ENCODE results near the gene H19. TPM values are rescaled to one million over a fixed set of nuclear protein-coding genes. Genes with fewer than 3 reads are reported as not detected.

Gene H19
- total RNA-seq, 1 donor from 2014 or later, result 71.3 TPM

DNA sequence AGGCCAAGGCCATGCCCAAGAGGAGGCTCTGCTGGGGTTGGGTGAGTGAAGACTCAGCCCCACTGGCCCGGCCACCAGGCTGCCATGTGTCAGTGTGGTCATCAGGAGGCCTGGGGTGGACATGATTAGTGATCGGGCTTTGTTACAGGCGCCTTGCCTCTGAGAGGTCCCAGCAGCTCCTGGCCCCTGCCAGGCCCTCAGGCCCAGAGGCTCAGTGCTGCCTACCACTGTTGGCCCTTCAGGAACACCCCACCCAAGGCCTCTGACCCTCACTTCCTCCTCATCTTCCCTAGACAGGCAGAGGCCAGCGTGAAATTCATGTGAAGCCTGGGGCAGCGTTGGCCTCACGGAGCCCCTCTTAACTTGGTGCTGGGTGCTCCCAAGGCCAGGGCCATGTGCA is 48.3 kb downstream of the H19 start:
- Mint-ChIP-seq H3K4me1 (no peaks in the 10 kb centered on the region), H3K4me3 (no peak overlapping the region), H3K27ac (ENCODE audit: unreplicated experiment) (no peak overlapping the region), H3K27me3 (ENCODE audit: low read depth) (no peaks in the 10 kb centered on the region), H3K36me3 (ENCODE audit: low read depth) (no peaks in the 10 kb centered on the region), H3K9me3 (no peaks in the 10 kb centered on the region)
- TF ChIP-seq, protein P1, sequence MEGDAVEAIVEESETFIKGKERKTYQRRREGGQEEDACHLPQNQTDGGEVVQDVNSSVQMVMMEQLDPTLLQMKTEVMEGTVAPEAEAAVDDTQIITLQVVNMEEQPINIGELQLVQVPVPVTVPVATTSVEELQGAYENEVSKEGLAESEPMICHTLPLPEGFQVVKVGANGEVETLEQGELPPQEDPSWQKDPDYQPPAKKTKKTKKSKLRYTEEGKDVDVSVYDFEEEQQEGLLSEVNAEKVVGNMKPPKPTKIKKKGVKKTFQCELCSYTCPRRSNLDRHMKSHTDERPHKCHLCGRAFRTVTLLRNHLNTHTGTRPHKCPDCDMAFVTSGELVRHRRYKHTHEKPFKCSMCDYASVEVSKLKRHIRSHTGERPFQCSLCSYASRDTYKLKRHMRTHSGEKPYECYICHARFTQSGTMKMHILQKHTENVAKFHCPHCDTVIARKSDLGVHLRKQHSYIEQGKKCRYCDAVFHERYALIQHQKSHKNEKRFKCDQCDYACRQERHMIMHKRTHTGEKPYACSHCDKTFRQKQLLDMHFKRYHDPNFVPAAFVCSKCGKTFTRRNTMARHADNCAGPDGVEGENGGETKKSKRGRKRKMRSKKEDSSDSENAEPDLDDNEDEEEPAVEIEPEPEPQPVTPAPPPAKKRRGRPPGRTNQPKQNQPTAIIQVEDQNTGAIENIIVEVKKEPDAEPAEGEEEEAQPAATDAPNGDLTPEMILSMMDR (conservative IDR thresholded peaks at IDR 0.05), result no peak
- DNase-seq (ENCODE audit: low read depth, low spot score), result no peak

GRCh38 chr11:1948389-1948788 is 49.3 kb downstream of the H19 start:
- Mint-ChIP-seq H3K4me3 (no peak overlapping the region), H3K9me3 (no peaks in the 10 kb centered on the region), H3K27ac (ENCODE audit: unreplicated experiment) (no peak overlapping the region), H3K27me3 (ENCODE audit: low read depth) (no peaks in the 10 kb centered on the region), H3K4me1 (no peaks in the 10 kb centered on the region), H3K36me3 (ENCODE audit: low read depth) (no peaks in the 10 kb centered on the region)
- no peak for DNase-seq (ENCODE audit: low read depth, low spot score)
- TF ChIP-seq, protein P1 (conservative IDR thresholded peaks at IDR 0.05), result no peak

DNA sequence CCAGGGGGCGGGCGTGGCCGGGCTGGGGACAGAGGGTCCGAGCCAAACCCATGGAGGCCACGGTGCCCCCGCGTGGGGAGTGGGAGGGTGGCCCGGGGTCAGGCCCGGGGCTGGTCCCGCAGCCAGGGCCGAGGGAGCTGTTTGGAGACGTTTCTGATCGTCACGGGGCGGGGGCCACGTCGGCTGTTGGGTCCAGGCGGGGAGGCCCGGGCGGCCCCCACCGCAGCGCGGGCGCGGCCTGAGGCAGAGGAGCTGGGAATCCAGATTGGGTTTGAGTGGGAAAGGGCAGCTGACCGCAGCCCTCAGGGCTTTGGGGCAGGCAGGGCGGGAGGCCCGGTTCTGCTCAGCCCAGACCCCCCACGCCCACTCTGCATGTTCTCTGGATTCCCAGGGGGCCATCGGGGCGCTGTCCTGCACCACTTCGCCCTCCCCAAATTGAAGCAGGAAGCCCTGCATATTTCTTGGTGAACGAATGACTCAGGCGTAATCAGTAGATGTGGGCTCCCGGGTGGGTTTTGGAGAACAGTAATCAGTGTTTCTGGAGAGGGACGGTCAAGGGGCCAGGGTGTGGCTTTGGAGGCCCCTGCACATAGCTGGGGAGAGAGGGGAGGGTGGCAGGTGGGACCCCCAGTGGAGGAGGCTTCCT is 49.9 kb downstream of the H19 start:
- H3K27me3 Mint-ChIP-seq (ENCODE audit: low read depth), result no peaks in the 10 kb centered on the region
- H3K36me3 Mint-ChIP-seq (ENCODE audit: low read depth), result no peaks in the 10 kb centered on the region
- no peaks in the 10 kb centered on the region for H3K9me3 Mint-ChIP-seq
- TF ChIP-seq, protein P1 (conservative IDR thresholded peaks at IDR 0.05), result no peak
- H3K4me1 Mint-ChIP-seq, result no peaks in the 10 kb centered on the region
- no peak overlapping the region for H3K27ac Mint-ChIP-seq (ENCODE audit: unreplicated experiment)
- DNase-seq (ENCODE audit: low read depth, low spot score), result no peak
- no peak overlapping the region for H3K4me3 Mint-ChIP-seq

DNA sequence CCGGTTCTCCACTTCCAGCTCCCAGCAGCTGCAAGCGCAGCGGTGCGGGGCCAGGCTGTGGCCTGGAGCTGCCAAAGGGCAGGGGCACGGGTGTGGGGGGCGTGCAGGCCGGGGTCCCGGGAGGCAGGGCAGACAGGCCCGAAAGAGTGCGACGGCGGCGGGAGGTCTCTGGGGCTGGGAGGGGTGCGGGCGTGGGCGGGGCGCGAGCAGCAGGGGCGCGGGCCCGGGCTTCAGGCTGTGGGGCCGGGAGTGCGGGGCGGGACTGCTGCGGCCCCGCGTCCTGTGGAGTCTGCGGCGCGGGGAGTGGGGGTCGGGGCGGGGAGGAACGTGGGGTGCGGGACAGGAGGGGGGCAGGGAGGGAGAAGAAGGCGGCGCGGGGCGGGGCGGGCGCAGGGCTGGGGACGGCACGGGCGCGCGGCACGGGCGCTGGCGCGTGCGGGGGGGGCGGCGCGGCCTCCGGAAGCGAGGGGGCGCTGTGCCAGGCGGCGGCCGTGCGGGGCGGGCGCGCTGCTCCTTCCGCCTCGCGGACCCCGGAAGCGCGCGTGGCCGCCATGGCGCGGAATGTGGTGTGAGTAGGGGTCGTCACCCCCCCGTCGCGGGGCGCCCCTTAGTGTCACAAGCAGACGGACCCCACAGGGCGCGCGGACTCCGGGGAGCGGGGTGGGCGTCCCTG is 50.7 kb downstream of the H19 start, which contains the start of gene MRPL23:
TSS of gene MRPL23 (plus strand) at position 521 of the 673 bp plus-strand sequence. CDS start at position 552, 31 bp downstream.
- TF ChIP-seq, protein P1 (conservative IDR thresholded peaks at IDR 0.05), result no peak
- H3K27me3 Mint-ChIP-seq (ENCODE audit: low read depth), result no peaks in the 10 kb centered on the region
- no peaks in the 10 kb centered on the region for H3K4me1 Mint-ChIP-seq
- H3K4me3 Mint-ChIP-seq, result no peak within 1 kb of the TSS
- no peak for DNase-seq (ENCODE audit: low read depth, low spot score)
- H3K27ac Mint-ChIP-seq (ENCODE audit: unreplicated experiment), result no peak within 1 kb of the TSS
- no peaks in the 10 kb centered on the region for H3K9me3 Mint-ChIP-seq
- no peaks in the 10 kb centered on the region for H3K36me3 Mint-ChIP-seq (ENCODE audit: low read depth)

Other genes starting within 250 kb of the H19 start
- gene IFITM10, start 247.2 kb downstream of the H19 start, total RNA-seq, result 0.66 TPM in 1 of 2 replicates, not detected in the other
- gene CTSD, start 233.9 kb downstream of the H19 start, total RNA-seq, result 95.5 and 109 TPM in 2 replicates
- gene SYT8, start 162.9 kb downstream of the H19 start, total RNA-seq, result not detected in 2 replicates
- gene TNNI2, start 158.9 kb downstream of the H19 start, total RNA-seq, result not detected in 2 replicates
- not detected in 2 replicates for gene LSP1, start 144.8 kb downstream of the H19 start, total RNA-seq
- gene PRR33, start 105.9 kb downstream of the H19 start, total RNA-seq, result not detected in 2 replicates
- not detected in 2 replicates for gene TNNT3, start 78.1 kb downstream of the H19 start, total RNA-seq
- gene MRPL23, start 50.5 kb downstream of the H19 start, total RNA-seq, result 60.8 and 66.7 TPM in 2 replicates
- gene IGF2, start 141.5 kb upstream of the H19 start, total RNA-seq, result 19.0 and 20.1 TPM in 2 replicates
- gene INS, start 163.4 kb upstream of the H19 start, total RNA-seq, result not detected in 2 replicates
- 0.61 and 0.68 TPM in 2 replicates for gene TH, start 174.0 kb upstream of the H19 start, total RNA-seq